ENCODE results near the gene ITGA2. TPM values are rescaled to one million over a fixed set of nuclear protein-coding genes. Genes with fewer than 3 reads are reported as not detected.

Gene ITGA2
- total RNA-seq, 1 experiment from 2014 or later: 13.6 TPM

GRCh38 chr5:53037141-53037859, 48.1 kb downstream of the ITGA2 start:
- DNase-seq: no peak
- Mint-ChIP-seq H3K27me3 (ENCODE audit: insufficient read depth, unreplicated experiment) (no peaks in the 10 kb centered on the region), H3K9me3 (ENCODE audit: unreplicated experiment) (no peaks in the 10 kb centered on the region), H3K4me3 (ENCODE audit: unreplicated experiment) (no peak overlapping the region), H3K36me3 (ENCODE audit: insufficient read depth, unreplicated experiment) (peaks cover 13% of the 10 kb centered on the region), H3K4me1 (ENCODE audit: low read depth, unreplicated experiment) (peaks cover 23% of the 10 kb centered on the region), H3K27ac (ENCODE audit: unreplicated experiment) (no peak overlapping the region)
- BruUV-seq (replicated peaks): no TSS peak
- no peak overlapping the region for H3K4me3 ChIP-seq (ENCODE audit: low read depth, low read length)
- CTCF ChIA-PET: no interaction called here
- TF ChIP-seq CTCF (IDR thresholded peaks at IDR 0.05; ENCODE audit: insufficient read depth in 1 of 2, low read depth in 1 of 2, low read length in 1 of 2, severe bottlenecking in 1 of 2, unreplicated experiment in 1 of 2): no peak
- intact Hi-C loops (cut with micrococcal nuclease; ENCODE audit: unreplicated experiment): loop anchor here (2.0 to 5.0 kb wide), 2 partner anchors 50 to 88 kb away; partner anchors contain the start of gene ITGA2
- H3K27me3 ChIP-seq (replicated peaks; ENCODE audit: control insufficient read depth, insufficient read depth, low read length): no peaks in the 10 kb centered on the region
- H3K4me1 ChIP-seq: peaks cover 28% of the 10 kb centered on the region
- H3K9me3 ChIP-seq: no peaks in the 10 kb centered on the region
- POLR2A ChIA-PET: no interaction called here
- H3K36me3 ChIP-seq (ENCODE audit: control insufficient read depth, insufficient read depth, low read length): no peaks in the 10 kb centered on the region

- Histone ChIP-seq H3K4me1 (peaks cover 18% of the 10 kb centered on the region), H3K27me3 (replicated peaks; ENCODE audit: control insufficient read depth, insufficient read depth, low read length) (no peaks in the 10 kb centered on the region), H3K36me3 (ENCODE audit: control insufficient read depth, insufficient read depth, low read length) (no peaks in the 10 kb centered on the region), H3K9me3 (no peaks in the 10 kb centered on the region), H3K4me3 (ENCODE audit: low read depth, low read length) (no peak overlapping the region)
- no peak for TF ChIP-seq CTCF (IDR thresholded peaks at IDR 0.05; ENCODE audit: insufficient read depth in 1 of 2, low read depth in 1 of 2, low read length in 1 of 2, severe bottlenecking in 1 of 2, unreplicated experiment in 1 of 2)
- BruUV-seq (replicated peaks): no TSS peak
- Mint-ChIP-seq H3K27me3 (ENCODE audit: insufficient read depth, unreplicated experiment) (no peaks in the 10 kb centered on the region), H3K4me1 (ENCODE audit: low read depth, unreplicated experiment) (peaks cover 23% of the 10 kb centered on the region), H3K27ac (ENCODE audit: unreplicated experiment) (no peak overlapping the region), H3K4me3 (ENCODE audit: unreplicated experiment) (no peak overlapping the region), H3K9me3 (ENCODE audit: unreplicated experiment) (no peaks in the 10 kb centered on the region), H3K36me3 (ENCODE audit: insufficient read depth, unreplicated experiment) (peaks cover 13% of the 10 kb centered on the region)
- ChIA-PET POLR2A (no interaction called here), CTCF (no interaction called here)
- DNase-seq: no peak
- intact Hi-C loops (cut with micrococcal nuclease; ENCODE audit: unreplicated experiment): loop anchor here (5.0 kb wide), 1 partner anchor 51 kb away; the partner anchor contains the start of gene ITGA2
Observed at GRCh38 chr5:53038196-53038847, 49.2 kb downstream of the ITGA2 start.

- H3K4me3 ChIP-seq (ENCODE audit: low read depth, low read length): no peak overlapping the region
- TF ChIP-seq CTCF (IDR thresholded peaks at IDR 0.05; ENCODE audit: insufficient read depth in 1 of 2, low read depth in 1 of 2, low read length in 1 of 2, severe bottlenecking in 1 of 2, unreplicated experiment in 1 of 2): no peak
- intact Hi-C loops (cut with micrococcal nuclease; ENCODE audit: unreplicated experiment): loop anchor here (5.0 kb wide), 1 partner anchor 53 kb away; the partner anchor contains the start of gene ITGA2
- no peak for DNase-seq
- H3K9me3 Mint-ChIP-seq (ENCODE audit: unreplicated experiment): no peaks in the 10 kb centered on the region
- ChIA-PET POLR2A (no interaction called here), CTCF (no interaction called here)
- peaks cover 13% of the 10 kb centered on the region for H3K36me3 Mint-ChIP-seq (ENCODE audit: insufficient read depth, unreplicated experiment)
- H3K27ac Mint-ChIP-seq (ENCODE audit: unreplicated experiment): no peak overlapping the region
- peaks cover 23% of the 10 kb centered on the region for H3K4me1 Mint-ChIP-seq (ENCODE audit: low read depth, unreplicated experiment)
- no peaks in the 10 kb centered on the region for H3K36me3 ChIP-seq (ENCODE audit: control insufficient read depth, insufficient read depth, low read length)
- H3K9me3 ChIP-seq: no peaks in the 10 kb centered on the region
- no peaks in the 10 kb centered on the region for H3K27me3 ChIP-seq (replicated peaks; ENCODE audit: control insufficient read depth, insufficient read depth, low read length)
- no peaks in the 10 kb centered on the region for H3K27me3 Mint-ChIP-seq (ENCODE audit: insufficient read depth, unreplicated experiment)
- no peak overlapping the region for H3K4me3 Mint-ChIP-seq (ENCODE audit: unreplicated experiment)
- no TSS peak for BruUV-seq (replicated peaks)
- peaks cover 18% of the 10 kb centered on the region for H3K4me1 ChIP-seq
Observed at GRCh38 chr5:53039855-53040254, 50.7 kb downstream of the ITGA2 start.

Measured in Caco-2 (cell line).